Nephron progenitor cell (in vitro differentiated cells): Measurements from ENCODE around the gene FLVCR1.
"Not testable (repeated sequence)": the region's sequence is repeated elsewhere in the genome, so short reads cannot be mapped to it uniquely, and the experiment has no call there.

Experiments used
- DNase-seq: peaks from one replicate; pipeline ENCODE4 v3.0.0; 2021
- H3K27ac Mint-ChIP-seq: 2 replicates; pipeline ENCODE4 v1.8.0; 2021; ENCODE audit warnings: mild to moderate bottlenecking, moderate library complexity, mixed read lengths
- H3K27me3 Mint-ChIP-seq: 2 replicates; pipeline ENCODE4 v1.8.0; 2021; ENCODE audit warnings: mild to moderate bottlenecking, low read depth, mixed read lengths; ENCODE audit not compliant: poor library complexity
- H3K36me3 Mint-ChIP-seq: 2 replicates; pipeline ENCODE4 v1.8.0; 2021; ENCODE audit warnings: low read depth, mixed read lengths
- H3K4me1 Mint-ChIP-seq: 2 replicates; pipeline ENCODE4 v1.8.0; 2021; ENCODE audit warnings: mixed read lengths
- H3K4me3 Mint-ChIP-seq: 2 replicates; pipeline ENCODE4 v1.8.0; 2021; ENCODE audit warnings: mild to moderate bottlenecking, moderate library complexity, mixed read lengths
- H3K9me3 Mint-ChIP-seq: 2 replicates; pipeline ENCODE4 v1.8.0; 2021; ENCODE audit warnings: mild to moderate bottlenecking, moderate library complexity, mixed read lengths
- CTCF ChIP-seq: fragments of 200-600 bp; sonication (generic); IDR thresholded peaks from 2 replicates; pipeline ENCODE4 v1.5.0; 2021; ENCODE audit warnings: antibody characterized with exemption

FLVCR1 gene

GRCh38 chr1:212899845-212900244 lies 41.8 kb downstream of the FLVCR1 start:
- Mint-ChIP-seq H3K27me3 (no peaks in the 10 kb centered on the region), H3K36me3 (peaks cover 74% of the 10 kb centered on the region), H3K27ac (no peak overlapping the region), H3K9me3 (peaks cover 58% of the 10 kb centered on the region), H3K4me1 (no peaks in the 10 kb centered on the region), H3K4me3 (no peak overlapping the region)
- no peak for TF ChIP-seq CTCF
- no peak for DNase-seq

GRCh38 chr1:212901290-212901689 lies 43.2 kb downstream of the FLVCR1 start:
- Mint-ChIP-seq H3K27ac (no peak overlapping the region), H3K9me3 (peaks cover 70% of the 10 kb centered on the region), H3K36me3 (peaks cover 70% of the 10 kb centered on the region), H3K4me1 (peaks cover 2% of the 10 kb centered on the region), H3K27me3 (no peaks in the 10 kb centered on the region), H3K4me3 (no peak overlapping the region)
- no peak for TF ChIP-seq CTCF
- DNase-seq: no peak

GRCh38 chr1:212902054-212902453 lies 44.0 kb downstream of the FLVCR1 start:
- Mint-ChIP-seq H3K36me3 (peaks cover 67% of the 10 kb centered on the region), H3K27me3 (peaks cover 2% of the 10 kb centered on the region), H3K4me1 (peaks cover 6% of the 10 kb centered on the region), H3K4me3 (no peak overlapping the region), H3K27ac (no peak overlapping the region), H3K9me3 (peaks cover 70% of the 10 kb centered on the region)
- no peak for DNase-seq
- TF ChIP-seq CTCF: no peak

GRCh38 chr1:212903664-212904063 lies 45.6 kb downstream of the FLVCR1 start:
- DNase-seq: no peak
- Mint-ChIP-seq H3K27me3 (peaks cover 18% of the 10 kb centered on the region), H3K4me1 (peaks cover 9% of the 10 kb centered on the region), H3K9me3 (peaks cover 73% of the 10 kb centered on the region), H3K4me3 (no peak overlapping the region), H3K27ac (no peak overlapping the region), H3K36me3 (peaks cover 51% of the 10 kb centered on the region)
- TF ChIP-seq CTCF: no peak

GRCh38 chr1:212908071-212908470 lies 50.0 kb downstream of the FLVCR1 start:
- peaks cover 22% of the 10 kb centered on the region for H3K36me3 Mint-ChIP-seq
- not testable (repeated sequence) for H3K27ac Mint-ChIP-seq, H3K4me3 Mint-ChIP-seq, DNase-seq
- peaks cover 61% of the 10 kb centered on the region for H3K27me3 Mint-ChIP-seq
- H3K9me3 Mint-ChIP-seq: peaks cover 33% of the 10 kb centered on the region
- peaks cover 19% of the 10 kb centered on the region for H3K4me1 Mint-ChIP-seq

GRCh38 chr1:212908971-212909370 lies 50.9 kb downstream of the FLVCR1 start:
- Mint-ChIP-seq H3K4me1 (peaks cover 25% of the 10 kb centered on the region), H3K9me3 (peaks cover 24% of the 10 kb centered on the region), H3K27me3 (peaks cover 69% of the 10 kb centered on the region), H3K36me3 (peaks cover 21% of the 10 kb centered on the region), H3K4me3 (no peak overlapping the region), H3K27ac (no peak overlapping the region)
- DNase-seq: no peak
- TF ChIP-seq CTCF: no peak
